Osteocyte (in vitro differentiated cells): ENCODE measurements around the gene LRTM1. TPM values are rescaled to one million over a fixed set of nuclear protein-coding genes. Genes with fewer than 3 reads are reported as not detected.

Experiments
- DNase-seq: peaks from one replicate; pipeline ENCODE4 v3.0.0; 2021; ENCODE audit warnings: mixed read lengths; ENCODE audit not compliant: unreplicated experiment; ENCODE audit errors: extremely low spot score
- H3K27ac Mint-ChIP-seq: one replicate; pipeline ENCODE4 v1.8.0; 2021; ENCODE audit warnings: mild to moderate bottlenecking, mixed read lengths; ENCODE audit not compliant: unreplicated experiment
- H3K27me3 Mint-ChIP-seq: one replicate; pipeline ENCODE4 v1.8.0; 2021; ENCODE audit warnings: mixed read lengths; ENCODE audit not compliant: unreplicated experiment
- H3K36me3 Mint-ChIP-seq: one replicate; pipeline ENCODE4 v1.8.0; 2021; ENCODE audit warnings: mixed read lengths; ENCODE audit not compliant: unreplicated experiment
- H3K4me1 Mint-ChIP-seq: one replicate; pipeline ENCODE4 v1.8.0; 2021; ENCODE audit warnings: mixed read lengths; ENCODE audit not compliant: unreplicated experiment
- H3K4me3 Mint-ChIP-seq: one replicate; pipeline ENCODE4 v1.8.0; 2021; ENCODE audit warnings: mild to moderate bottlenecking, moderate library complexity, mixed read lengths; ENCODE audit not compliant: unreplicated experiment
- H3K9me3 Mint-ChIP-seq: one replicate; pipeline ENCODE4 v1.8.0; 2021; ENCODE audit warnings: mixed read lengths; ENCODE audit not compliant: unreplicated experiment
- total RNA-seq: library from RNA; stranded (reverse); gene quantifications from 2 replicates; pipeline ENCODE4 v1.2.1, GENCODE V29; 2021
- TF ChIP-seq, protein P1 (sequence below): fragments of 200-600 bp; sonication (generic); IDR thresholded peaks from 2 replicates; pipeline ENCODE4 v1.5.0; 2021; ENCODE audit warnings: antibody characterized with exemption, mild to moderate bottlenecking, moderate library complexity

Gene LRTM1
- total RNA-seq, 1 donor from 2014 or later: not detected

DNA sequence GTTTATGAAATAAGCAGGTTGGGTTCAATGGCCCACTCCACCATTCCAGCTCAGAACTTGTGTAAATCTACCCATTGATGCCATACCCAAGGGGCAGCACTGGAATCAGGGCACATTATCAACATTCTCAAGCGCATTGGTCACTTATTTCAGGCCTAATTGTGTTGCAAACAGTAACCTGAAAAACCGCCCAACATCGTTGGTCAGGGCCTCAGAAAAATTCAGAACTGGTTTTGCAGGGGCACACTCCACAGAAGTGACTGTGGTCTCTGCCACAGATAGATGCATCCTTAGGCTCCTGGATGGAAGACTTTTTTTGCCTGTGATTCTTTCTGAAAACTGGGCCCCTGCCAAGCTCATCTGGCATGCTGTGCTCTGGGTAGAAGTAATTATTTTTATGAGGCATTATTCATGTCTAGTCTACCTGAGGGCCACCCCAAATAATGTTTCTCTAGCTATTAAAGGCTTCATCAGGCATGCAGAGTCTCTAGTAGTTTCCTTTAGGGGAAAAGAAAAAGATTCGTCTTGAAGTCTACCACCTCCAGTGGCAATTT, 21.7 kb upstream of the LRTM1 start:
- H3K27ac Mint-ChIP-seq: no peak overlapping the region
- H3K36me3 Mint-ChIP-seq: no peaks in the 10 kb centered on the region
- TF ChIP-seq, protein P1, sequence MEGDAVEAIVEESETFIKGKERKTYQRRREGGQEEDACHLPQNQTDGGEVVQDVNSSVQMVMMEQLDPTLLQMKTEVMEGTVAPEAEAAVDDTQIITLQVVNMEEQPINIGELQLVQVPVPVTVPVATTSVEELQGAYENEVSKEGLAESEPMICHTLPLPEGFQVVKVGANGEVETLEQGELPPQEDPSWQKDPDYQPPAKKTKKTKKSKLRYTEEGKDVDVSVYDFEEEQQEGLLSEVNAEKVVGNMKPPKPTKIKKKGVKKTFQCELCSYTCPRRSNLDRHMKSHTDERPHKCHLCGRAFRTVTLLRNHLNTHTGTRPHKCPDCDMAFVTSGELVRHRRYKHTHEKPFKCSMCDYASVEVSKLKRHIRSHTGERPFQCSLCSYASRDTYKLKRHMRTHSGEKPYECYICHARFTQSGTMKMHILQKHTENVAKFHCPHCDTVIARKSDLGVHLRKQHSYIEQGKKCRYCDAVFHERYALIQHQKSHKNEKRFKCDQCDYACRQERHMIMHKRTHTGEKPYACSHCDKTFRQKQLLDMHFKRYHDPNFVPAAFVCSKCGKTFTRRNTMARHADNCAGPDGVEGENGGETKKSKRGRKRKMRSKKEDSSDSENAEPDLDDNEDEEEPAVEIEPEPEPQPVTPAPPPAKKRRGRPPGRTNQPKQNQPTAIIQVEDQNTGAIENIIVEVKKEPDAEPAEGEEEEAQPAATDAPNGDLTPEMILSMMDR: no peak

DNA sequence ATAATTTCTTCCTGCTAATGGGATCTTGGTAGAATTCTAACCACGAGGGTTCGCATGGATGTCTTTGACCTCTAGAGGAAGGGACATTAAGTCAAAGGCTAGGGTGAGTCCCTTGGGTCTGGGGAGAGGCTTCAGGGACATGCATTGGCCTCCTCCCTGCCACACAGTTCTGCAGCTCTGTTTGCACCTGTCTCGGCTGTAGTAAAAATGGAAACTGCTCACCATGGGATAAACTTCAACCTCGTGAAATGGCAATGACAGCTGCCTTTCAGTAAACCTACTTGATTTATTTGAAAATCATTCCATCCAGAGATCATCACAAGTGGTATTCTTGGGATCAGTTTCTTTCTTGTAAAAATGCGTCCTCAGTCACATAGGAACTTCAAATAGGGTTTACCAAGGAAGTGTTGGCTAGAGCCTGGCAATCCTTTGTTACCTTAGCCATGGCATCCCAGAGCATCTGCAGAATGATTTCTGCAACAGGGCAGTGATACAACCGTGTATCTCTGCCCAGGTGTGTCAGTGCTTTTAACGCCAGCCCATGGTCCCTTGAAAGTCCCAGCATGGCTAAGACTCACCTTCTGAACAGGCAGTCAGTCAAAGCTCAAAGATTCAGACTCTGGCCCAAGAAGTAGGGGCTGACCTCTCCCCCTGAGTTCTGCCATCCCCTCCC, 14.0 kb upstream of the LRTM1 start:
- Mint-ChIP-seq H3K27ac (no peak overlapping the region), H3K36me3 (no peaks in the 10 kb centered on the region), H3K27me3 (no peaks in the 10 kb centered on the region), H3K9me3 (no peaks in the 10 kb centered on the region), H3K4me1 (peaks cover 10% of the 10 kb centered on the region), H3K4me3 (no peak overlapping the region)
- TF ChIP-seq, protein P1: no peak
- no peak for DNase-seq

More for the DNA sequence above, 21.7 kb upstream of the LRTM1 start:
- DNase-seq: no peak
- H3K27me3 Mint-ChIP-seq: no peaks in the 10 kb centered on the region
- H3K4me3 Mint-ChIP-seq: no peak overlapping the region
- peaks cover 34% of the 10 kb centered on the region for H3K4me1 Mint-ChIP-seq
- H3K9me3 Mint-ChIP-seq: no peaks in the 10 kb centered on the region

DNA sequence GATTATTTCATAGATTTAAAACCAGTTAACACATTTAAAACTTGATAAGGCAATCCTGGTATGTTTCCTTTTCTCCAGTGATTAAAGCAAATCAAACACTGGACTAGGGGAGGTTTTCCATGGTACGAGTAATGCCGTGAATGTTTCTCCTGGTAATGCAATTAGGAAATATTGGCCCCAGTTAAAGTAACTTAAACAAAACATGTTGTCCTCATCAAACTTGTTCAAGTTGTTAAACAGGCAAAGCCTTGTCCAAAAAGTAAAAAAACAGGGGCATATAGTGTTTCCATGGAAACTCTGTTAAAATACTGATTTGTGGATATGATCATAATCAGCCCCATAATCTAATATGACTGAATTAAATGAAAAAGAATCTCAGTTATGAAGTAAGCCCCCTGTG, 13.1 kb upstream of the LRTM1 start:
- TF ChIP-seq, protein P1: no peak
- Mint-ChIP-seq H3K27ac (no peak overlapping the region), H3K27me3 (no peaks in the 10 kb centered on the region), H3K4me1 (peaks cover 10% of the 10 kb centered on the region), H3K36me3 (no peaks in the 10 kb centered on the region), H3K9me3 (no peaks in the 10 kb centered on the region), H3K4me3 (no peak overlapping the region)
- DNase-seq: no peak

DNA sequence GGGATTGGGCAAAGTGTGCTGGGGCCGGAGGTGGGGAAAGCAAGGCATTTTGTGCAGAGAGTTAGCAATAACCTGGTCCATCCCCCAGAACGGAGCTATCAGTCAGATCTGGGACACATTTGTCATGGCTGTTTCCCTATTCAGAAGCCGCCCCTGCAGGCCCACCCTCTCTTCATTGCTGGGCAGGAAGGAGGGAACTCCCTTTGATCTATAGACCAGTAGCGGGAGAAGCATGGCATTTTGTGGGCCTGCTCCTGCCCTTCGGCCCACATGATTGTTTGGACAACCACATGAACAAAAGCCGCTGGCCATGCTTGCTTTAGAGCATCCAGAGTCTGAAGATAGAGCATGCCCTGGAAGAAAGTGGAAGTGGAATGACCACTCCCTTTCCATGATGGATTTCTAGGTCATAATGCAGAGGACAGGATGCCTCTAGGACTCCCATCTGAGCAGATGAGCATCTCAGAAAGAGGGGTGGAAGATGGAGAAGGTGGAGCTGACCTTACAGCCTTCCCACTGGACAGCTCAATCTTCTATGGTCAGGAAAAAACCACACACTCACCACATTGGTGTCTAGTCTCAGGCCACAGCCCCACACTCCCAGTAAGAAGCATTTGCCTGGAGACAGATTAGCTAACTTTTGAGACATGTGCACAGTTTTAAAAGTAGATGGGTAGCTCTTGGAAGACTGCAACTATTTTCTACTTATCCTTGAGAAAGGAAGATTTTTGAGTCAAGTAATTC, 11.9 kb upstream of the LRTM1 start:
- no peak for DNase-seq
- no peak overlapping the region for H3K27ac Mint-ChIP-seq
- peaks cover 10% of the 10 kb centered on the region for H3K4me1 Mint-ChIP-seq
- no peak overlapping the region for H3K4me3 Mint-ChIP-seq
- no peaks in the 10 kb centered on the region for H3K27me3 Mint-ChIP-seq
- no peaks in the 10 kb centered on the region for H3K9me3 Mint-ChIP-seq
- TF ChIP-seq, protein P1: no peak
- no peaks in the 10 kb centered on the region for H3K36me3 Mint-ChIP-seq

DNA sequence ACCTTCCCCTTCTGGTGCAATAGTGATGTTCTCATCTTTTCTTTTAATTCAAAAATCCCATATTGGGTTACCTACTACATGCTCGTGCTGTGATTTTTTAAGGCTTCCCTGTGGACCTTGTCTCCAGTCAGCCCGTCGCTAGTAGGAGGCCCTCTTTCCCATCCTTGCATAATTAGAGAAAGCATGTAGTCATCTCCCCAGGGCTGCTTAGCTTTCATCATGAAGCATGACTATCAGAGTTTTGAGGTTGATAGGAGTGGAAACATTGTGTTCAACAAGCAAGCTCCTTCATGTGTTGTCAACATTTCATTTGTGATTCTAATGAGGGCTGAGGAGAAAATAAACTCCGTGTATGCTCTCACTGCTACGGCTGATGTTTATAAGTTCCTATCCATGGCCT, 8.7 kb upstream of the LRTM1 start:
- TF ChIP-seq, protein P1: no peak
- no peak overlapping the region for H3K27ac Mint-ChIP-seq
- DNase-seq: no peak
- H3K4me3 Mint-ChIP-seq: no peak overlapping the region
- no peaks in the 10 kb centered on the region for H3K36me3 Mint-ChIP-seq
- H3K27me3 Mint-ChIP-seq: no peaks in the 10 kb centered on the region
- peaks cover 10% of the 10 kb centered on the region for H3K4me1 Mint-ChIP-seq
- no peaks in the 10 kb centered on the region for H3K9me3 Mint-ChIP-seq
